GM21360 (cell line): ENCODE data around the gene TP53.

ENCODE experiments used
- ATAC-seq: cut with Tn5 transposase; IDR thresholded peaks from one replicate; pipeline ENCODE4 v1.9.1; 2021; ENCODE audit warnings: mild to moderate bottlenecking, moderate library complexity; ENCODE audit not compliant: unreplicated experiment

Gene TP53

DNA sequence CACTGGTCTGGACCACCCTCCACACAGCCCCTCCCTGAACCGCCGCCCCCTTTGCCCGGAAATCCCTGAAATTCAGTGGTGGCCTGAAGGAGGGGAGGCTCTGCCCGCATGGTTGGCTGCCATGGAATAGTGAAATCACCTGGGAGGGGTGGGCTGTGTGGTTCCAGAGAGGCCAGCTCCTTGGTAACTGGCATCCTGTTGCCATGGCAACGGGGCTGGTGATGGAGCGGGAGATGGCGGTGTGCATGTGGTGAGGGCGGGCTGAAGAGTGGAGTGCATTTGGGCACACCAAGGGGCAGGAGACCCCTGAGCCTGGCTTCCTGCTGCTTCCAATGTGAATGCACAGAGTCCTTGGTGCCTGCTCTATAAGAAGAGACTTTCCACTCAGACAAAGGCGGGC, 20.2 kb upstream of the TP53 start:
- no peak for ATAC-seq

DNA sequence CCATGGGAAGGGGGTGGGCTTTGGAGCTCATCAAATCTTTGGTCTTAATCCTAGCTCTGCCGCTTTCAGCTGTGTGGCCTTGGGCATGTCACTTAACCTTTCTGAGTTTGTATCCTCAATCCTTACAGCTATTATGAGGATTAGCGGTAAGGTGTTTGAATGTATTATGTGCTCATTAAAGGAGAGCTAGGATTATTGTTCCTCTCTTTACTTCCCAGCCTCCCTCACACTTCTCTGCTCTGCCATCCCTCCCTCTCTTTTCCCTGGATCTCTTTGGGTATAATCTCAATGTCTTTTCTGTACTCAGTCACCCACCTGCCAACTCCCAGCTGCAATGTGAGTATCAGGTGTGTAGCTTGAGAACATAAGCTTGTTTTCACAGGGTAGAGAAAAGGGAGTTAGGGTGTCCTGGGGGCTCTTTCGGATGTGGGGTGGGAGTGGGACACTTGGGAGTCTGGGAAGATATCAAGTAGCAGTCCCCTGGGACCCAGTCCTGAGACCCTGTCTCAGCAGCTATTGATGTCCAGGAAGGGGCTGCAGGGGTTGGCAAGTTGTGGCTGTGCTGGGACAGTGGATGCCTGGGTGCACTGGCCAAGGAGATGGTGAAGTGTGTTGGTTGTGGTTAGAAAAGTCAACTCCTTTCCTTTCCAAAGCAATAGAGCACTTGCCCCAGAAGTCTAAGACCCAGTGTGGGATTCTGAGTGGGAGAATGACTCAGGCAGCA, 19.5 kb upstream of the TP53 start:
- ATAC-seq: no peak

GRCh38 chr17:7705269-7706255, 18.3 kb upstream of the TP53 start:
- ATAC-seq: no peak

- no peak for ATAC-seq
Measured at GRCh38 chr17:7704601-7705268, 17.4 kb upstream of the TP53 start, which contains the start of gene EFNB3. EFNB3 (plus strand) TSS chr17:7705202; CDS start chr17:7705599, 397 bp downstream.

DNA sequence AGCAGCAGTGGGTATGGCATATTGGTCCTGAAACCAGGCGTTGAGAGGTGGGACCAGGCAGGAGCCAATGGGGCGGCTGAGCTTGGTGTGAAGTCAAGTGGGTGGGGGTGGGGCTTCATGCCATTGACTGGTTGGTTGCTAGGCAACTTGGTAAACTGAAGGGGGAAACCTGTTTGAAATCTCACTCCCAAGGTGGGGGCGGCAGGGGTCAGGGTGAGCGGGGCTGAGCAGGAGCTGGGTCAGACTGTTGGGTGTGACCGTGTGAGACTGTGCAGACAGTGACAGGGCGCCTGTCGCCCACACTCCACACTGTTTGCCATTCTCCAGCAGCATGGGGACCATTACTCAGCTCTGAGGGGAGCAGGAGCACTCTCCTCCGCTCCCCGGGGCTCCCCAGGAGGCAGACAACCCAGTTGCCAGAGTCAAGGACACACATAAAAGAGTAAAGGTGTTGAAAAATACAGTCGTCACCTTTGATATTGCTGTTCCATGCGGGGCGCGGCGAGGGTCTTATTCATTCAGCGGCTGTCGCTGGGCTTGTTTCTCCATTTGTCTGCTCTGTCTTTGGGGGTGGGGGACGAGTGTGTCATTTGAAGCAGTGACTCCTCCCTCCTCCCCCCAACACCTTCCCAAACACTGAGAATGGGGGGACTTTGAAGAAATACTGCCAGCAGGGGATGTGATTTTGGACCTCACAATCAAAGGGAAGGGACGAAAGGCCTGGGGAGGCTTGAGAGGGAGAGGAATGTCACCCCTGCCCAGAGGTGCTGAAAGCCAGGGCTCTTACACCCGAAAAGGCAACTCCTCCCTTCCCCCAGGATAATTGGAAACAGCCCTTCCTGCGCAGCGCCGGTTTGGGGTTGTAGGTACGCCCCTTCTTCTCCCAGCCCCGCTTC, 16.5 kb upstream of the TP53 start:
- ATAC-seq: no peak

DNA sequence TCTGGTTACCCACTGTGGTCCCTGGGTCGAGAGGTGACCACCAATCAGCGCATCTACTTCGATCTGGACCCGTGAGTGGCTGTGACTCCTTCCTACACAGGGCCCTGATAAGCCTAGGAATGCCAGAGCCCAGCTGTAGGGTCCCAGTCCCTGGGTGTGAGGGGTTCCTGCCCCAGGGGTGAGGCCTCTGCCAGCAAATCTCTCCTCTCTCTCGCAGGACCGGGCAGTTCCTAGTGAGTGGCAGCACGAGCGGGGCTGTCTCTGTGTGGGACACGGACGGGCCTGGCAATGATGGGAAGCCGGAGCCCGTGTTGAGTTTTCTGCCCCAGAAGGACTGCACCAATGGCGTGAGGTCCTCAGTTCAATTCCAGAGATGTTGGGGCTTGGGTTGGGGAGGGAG, 15.5 kb upstream of the TP53 start:
- ATAC-seq: no peak

DNA sequence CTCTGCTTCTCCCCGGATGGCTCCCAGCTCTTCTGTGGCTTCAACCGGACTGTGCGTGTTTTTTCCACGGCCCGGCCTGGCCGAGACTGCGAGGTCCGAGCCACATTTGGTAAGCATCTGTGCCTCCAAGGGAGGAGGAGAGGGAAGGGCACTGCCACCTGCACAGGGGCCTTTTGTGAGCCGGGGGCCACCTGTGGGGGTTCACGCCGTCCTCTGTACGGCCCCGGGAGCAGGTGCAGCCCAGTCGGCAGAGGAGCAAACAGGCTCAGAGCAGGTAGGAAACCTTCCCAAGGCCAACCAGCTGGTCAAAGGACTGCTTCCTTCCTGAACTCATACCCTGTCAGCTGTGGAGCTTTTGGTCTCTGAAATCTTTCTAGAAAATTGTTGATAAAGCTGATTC, 14.4 kb upstream of the TP53 start:
- no peak for ATAC-seq

DNA sequence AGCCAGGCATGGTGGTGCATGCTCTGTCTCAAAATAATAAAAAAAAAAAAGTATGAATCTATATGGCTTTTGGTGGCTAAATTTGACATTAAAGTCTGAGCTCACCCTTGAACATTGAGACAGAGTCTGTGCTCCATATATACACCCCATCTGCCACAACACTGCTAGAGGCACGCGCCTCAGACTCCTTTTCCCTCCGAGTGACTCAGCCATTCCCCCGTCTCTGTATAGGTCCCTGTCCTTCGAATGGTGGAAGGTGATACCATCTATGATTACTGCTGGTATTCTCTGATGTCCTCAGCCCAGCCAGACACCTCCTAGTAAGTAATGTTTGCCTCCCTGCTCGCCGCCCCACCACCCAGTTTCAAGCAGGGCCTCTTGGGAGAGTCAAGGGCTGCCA, 13.2 kb upstream of the TP53 start:
- ATAC-seq: no peak

DNA sequence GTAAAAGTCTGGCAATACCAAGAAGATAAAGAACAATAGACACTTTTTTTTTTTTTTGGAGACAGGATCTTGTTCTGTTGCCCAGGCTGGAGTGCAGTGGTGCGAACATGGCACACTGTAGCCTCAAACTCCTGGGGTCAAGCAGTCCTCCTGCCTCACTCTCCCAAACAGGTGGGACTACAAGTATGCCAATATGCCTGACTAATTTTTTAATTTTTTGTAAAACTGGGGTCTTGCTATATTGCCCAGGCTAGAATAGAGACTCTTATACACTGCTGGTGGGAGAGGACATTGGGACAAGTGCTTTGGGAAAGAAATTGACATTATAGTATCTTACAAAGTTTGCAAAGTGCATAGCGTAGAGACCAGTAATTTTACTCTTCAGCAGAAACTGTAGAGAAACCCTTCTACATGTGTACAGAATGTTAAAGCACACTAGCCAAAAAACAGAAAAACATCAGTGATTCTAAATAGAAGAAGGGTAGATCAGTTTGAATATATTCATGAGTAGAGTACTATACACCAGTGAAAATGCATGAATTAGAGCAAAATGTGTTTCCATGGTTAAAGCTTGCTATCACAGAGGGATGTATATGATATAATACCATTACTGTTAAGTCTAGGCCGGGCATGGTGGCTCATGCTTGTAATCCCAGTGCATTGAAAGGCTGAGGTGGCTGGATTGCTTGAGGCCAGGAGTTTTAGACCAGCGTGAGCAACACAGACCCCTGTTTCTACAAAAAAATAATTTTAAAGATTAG, 10.7 kb upstream of the TP53 start:
- no peak for ATAC-seq

GRCh38 chr17:7695586-7695985, 8.3 kb upstream of the TP53 start:
- no peak for ATAC-seq

- ATAC-seq: no peak
Measured at GRCh38 chr17:7688808-7689316, 1.6 kb upstream of the TP53 start.

DNA sequence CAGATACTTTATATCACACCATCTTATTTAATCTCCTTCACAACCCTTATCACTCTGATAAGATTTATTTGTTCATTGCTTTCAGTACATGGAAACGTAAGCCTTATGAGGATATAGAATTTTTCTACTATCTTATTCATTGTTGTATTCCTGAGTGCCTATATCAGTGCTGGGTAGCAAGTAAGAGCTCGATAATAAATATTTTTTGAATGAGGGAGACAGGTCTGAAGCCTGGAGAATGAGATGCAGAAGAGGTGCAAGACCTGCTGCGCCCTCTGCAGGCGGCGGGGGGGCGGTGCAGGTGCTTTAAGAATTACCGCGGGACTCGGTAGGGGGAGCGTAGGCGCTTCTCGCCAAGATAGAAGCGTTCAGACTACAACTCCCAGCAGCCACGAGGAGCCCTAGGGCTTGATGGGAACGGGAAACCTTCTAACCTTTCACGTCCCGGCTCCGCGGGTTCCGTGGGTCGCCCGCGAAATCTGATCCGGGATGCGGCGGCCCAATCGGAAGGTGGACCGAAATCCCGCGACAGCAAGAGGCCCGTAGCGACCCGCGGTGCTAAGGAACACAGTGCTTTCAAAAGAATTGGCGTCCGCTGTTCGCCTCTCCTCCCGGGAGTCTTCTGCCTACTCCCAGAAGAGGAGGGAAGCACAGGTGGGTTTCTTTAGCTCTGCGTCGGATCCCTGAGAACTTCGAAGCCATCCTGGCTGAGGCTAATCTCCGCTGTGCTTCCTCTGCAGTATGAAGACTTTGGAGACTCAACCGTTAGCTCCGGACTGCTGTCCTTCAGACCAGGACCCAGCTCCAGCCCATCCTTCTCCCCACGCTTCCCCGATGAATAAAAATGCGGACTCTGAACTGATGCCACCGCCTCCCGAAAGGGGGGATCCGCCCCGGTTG, 868 bp upstream of the TP53 start, which contains the start of gene WRAP53:
TSS of gene WRAP53 (plus strand) at position 570 of the 900 bp plus-strand sequence. CDS start at position 742, 172 bp downstream.
- ATAC-seq: peak; percentile 52

GRCh38 chr17:7686222-7687071, 843 bp downstream of the TP53 start:
- ATAC-seq: peak; percentile 37

DNA sequence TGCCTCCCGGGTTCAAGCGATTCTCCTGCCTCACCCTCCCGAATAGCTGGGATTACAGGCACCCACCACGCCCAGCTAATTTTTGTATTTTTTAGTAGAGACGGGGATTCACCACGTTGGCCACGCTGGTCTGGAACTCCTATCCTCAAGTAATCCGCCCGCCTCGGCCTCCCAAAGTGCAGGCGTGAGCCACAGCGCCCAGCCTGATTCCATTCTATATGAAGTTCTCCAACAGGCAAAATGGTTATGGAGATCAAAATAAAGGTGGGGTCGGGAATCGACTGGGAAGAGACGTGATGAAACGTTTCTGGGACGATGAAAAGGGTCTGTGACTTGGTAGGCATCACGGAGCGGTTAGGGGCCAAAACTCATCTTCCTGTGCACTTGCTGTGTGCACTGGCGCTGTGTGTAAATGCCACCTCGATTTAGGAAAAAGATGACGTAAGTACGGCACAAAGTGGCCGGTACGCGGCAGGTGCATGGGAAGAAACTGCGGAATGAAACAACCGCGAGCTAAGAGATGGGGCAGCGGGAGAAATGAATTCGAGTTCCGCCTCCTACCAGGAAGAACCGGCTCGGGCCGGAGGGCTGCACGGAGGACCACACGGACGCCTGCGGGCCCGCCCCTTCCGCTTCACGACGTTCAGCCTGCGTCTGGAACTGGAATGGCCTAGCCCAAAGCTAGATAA, 1.6 kb downstream of the TP53 start:
- peak; percentile 41 for ATAC-seq

DNA sequence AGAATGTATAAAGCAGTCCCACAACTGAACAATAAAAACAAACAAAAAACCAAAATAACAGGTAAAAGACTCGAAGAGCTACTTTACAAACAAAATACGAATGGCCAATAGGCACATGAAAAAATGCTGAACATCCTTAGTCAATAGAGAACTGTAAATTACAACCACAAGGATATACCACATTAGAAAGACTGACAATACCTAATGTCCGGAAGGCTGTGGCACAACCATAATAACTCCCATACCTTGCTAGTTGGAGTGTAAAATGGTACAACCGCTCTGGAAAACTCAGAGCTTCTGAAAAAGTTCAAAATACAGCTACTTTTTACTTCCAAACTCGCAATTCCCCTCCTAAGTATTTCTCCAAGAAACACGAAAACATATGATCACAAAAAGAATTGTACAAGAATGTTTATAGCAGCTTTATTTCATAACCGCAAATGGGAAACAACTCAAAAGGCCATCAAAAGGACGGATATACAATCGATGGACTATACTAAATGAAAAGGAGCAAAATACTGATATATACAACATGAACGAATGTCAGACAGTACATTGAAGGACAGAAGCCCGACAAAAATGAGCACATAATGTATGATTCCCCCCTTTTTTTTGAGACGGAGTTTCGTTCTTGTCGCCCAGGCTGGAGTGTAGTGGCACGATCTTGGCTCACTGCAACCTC, 2.3 kb downstream of the TP53 start:
- ATAC-seq: no peak

DNA sequence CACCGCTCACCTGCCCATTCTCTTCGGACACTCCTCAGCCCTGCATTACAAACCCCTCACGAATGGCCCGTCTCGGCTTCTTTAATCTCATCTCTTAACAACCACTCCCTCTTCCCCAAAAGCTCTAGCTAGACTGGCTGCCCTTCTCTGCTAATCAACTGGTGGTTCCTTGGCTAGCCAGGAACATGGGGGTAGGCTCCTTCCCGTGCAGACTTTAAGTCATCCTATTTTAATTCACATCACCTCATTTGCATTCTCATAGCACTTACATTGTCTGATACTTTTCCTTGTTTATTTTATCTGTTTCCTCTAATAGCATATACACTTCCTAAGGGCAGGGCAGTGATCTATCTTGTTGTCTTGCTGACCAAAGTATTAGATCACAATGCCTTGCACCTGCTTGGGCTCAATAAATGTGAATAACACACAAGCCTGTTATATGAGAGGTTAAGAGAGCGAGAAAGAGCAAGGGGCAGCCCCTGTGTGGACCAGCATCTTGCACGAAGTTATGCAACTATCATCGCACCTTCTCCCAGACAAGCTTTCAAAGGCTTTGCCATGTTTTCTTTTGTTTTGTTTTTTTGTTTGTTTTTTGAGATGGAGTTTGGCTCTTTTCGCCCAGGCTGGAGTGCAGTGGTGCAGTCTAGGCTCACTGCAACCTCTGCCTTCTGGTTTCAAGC, 9.8 kb downstream of the TP53 start:
- no peak for ATAC-seq
